ENCODE data around the gene RAB10.

DNA sequence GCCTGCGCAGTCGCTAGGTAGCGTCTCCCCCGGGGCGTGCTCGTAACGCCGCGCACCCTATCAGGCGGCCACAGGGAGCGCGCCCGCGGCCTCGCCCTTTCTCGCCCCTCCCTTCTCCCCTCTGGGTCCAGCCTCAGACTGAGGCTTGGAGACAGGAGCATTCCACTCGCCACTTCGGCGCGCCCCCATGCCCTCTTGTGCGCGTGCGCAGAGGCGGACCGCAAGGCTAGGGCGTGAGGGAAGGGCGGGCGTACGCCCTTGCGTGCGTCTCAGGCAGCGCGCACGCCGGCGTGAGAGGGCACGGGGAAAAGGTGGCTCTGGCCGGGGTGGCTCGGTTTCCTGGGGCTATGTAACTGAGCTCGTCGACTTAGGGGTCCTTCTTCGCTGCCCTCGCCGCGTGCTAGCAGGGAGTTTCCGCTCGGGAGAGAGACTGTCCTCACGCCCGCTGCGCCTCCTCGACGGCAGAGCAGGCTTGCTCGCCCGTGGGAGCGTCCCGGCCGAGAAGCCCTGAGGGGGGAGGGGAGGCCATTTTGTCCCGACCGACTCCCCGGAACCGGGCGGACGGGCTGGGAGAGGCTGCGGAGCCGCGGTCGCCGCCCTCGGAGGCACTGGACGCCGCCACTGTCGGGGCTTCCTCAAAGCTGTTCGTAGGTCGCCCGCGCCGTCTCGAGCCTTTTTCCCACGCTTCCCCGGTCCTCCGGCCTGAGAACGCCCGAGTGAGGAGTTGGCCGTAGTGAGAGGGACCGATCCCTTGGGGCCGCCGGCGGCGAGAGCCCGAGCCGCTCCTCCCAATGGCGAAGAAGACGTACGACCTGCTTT is at the start of gene RAB10:
- TF ChIP-seq, protein P1, sequence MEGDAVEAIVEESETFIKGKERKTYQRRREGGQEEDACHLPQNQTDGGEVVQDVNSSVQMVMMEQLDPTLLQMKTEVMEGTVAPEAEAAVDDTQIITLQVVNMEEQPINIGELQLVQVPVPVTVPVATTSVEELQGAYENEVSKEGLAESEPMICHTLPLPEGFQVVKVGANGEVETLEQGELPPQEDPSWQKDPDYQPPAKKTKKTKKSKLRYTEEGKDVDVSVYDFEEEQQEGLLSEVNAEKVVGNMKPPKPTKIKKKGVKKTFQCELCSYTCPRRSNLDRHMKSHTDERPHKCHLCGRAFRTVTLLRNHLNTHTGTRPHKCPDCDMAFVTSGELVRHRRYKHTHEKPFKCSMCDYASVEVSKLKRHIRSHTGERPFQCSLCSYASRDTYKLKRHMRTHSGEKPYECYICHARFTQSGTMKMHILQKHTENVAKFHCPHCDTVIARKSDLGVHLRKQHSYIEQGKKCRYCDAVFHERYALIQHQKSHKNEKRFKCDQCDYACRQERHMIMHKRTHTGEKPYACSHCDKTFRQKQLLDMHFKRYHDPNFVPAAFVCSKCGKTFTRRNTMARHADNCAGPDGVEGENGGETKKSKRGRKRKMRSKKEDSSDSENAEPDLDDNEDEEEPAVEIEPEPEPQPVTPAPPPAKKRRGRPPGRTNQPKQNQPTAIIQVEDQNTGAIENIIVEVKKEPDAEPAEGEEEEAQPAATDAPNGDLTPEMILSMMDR (IDR thresholded peaks at IDR 0.05), result peak in 2 of 4 experiments; percentile 44 to 53
- TF ChIP-seq POLR2A (IDR thresholded peaks at IDR 0.05) (peak; percentile 97), POLR2AphosphoS5 (IDR thresholded peaks at IDR 0.05) (peak; percentile 99)

Data from prostate gland (tissue), 2 donors.